ENCODE results near the gene UTRN. TPM values are rescaled to one million over a fixed set of nuclear protein-coding genes. Genes with fewer than 3 reads are reported as not detected.

The UTRN gene
- total and polyA plus RNA-seq, 2 donors from 2014 or later, result 8.3 to 210 TPM

DNA sequence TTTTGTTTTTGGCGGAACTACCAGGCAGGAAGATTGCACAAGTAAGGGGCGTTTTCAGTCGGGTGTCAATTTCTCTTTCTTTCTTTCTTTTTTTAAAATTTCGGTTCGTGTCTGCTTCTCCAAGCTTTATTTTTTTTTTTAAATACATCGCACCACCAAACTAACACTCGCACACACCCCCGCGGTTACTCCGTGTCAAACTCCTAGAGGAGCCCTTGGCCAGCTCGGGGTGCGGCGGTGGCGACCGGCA lies 338 bp downstream of the UTRN start:
- Histone ChIP-seq H3K9me3 (ENCODE audit: control insufficient read depth in 2 of 3, insufficient read depth in 1 of 3, low read length in 3 of 3) (no peaks in the 10 kb centered on the region), H3K9ac (ENCODE audit: low read length in 3 of 3) (peak overlapping the region; percentile 36 to 87 (median 80)), H3K27ac (ENCODE audit: low read depth in 2 of 2, low read length in 2 of 2) (peak overlapping the region; percentile 85 to 92), H3K36me3 (ENCODE audit: control insufficient read depth in 2 of 3, insufficient read depth in 3 of 3, low read length in 3 of 3) (no peaks in the 10 kb centered on the region), H3K4me1 (ENCODE audit: control insufficient read depth in 2 of 3, insufficient read depth in 2 of 3, low read depth in 1 of 3, low read length in 3 of 3) (no peaks in the 10 kb centered on the region), H3K27me3 (ENCODE audit: control insufficient read depth, insufficient read depth, low read length) (no peaks in the 10 kb centered on the region), H3K4me3 (ENCODE audit: low read length in 3 of 3) (peak overlapping the region; percentile 73 to 93 (median 73))
- FAIRE-seq (no peak), DNase-seq (no peak)
- intact Hi-C loops (cut with DNase I), result no loop called here
- TF ChIP-seq, protein P1, sequence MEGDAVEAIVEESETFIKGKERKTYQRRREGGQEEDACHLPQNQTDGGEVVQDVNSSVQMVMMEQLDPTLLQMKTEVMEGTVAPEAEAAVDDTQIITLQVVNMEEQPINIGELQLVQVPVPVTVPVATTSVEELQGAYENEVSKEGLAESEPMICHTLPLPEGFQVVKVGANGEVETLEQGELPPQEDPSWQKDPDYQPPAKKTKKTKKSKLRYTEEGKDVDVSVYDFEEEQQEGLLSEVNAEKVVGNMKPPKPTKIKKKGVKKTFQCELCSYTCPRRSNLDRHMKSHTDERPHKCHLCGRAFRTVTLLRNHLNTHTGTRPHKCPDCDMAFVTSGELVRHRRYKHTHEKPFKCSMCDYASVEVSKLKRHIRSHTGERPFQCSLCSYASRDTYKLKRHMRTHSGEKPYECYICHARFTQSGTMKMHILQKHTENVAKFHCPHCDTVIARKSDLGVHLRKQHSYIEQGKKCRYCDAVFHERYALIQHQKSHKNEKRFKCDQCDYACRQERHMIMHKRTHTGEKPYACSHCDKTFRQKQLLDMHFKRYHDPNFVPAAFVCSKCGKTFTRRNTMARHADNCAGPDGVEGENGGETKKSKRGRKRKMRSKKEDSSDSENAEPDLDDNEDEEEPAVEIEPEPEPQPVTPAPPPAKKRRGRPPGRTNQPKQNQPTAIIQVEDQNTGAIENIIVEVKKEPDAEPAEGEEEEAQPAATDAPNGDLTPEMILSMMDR (IDR thresholded peaks at IDR 0.05; ENCODE audit: borderline replicate concordance, extremely low read depth, insufficient read depth), result no peak

DNA sequence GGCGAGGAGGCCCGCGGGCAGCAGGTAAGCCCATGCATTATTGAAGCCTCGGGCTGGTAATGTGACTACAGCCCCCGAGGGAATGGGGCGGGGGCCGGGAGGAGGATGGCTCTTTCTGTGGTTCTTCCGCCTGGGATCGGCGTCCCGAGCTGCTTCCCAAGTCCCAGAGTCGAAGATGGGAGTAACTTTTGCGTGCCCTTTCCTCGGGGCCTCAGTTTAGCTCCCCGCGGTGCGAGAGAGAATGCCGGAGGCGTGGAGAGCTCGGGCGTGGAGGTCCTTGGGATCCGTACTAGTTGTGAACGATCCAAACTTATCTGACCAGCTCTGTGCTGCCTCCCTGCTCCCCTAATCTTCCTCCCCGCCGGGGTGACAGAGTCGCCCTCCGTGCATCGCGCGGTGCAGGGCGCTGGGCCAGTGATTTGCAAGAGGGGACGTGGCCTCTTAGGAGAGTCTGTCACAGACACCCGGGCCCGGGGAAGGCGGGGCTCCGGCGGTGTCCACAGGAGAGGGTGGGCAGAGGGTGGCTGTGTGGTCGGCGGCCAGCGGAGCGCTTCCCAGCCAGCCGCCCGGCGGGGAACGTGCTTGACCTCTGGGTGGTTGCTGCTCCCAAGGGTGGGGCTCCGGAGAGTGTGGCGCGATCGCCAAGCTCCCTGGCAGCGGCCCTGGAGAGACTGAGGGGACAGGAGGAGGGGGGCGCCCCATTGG lies 815 bp downstream of the UTRN start:
- Histone ChIP-seq H3K4me1 (ENCODE audit: control insufficient read depth in 2 of 3, insufficient read depth in 2 of 3, low read depth in 1 of 3, low read length in 3 of 3) (no peaks in the 10 kb centered on the region), H3K4me3 (ENCODE audit: low read length in 3 of 3) (peak overlapping the region; percentile 73 to 93 (median 73)), H3K9me3 (ENCODE audit: control insufficient read depth in 2 of 3, insufficient read depth in 1 of 3, low read length in 3 of 3) (no peaks in the 10 kb centered on the region), H3K36me3 (ENCODE audit: control insufficient read depth in 2 of 3, insufficient read depth in 3 of 3, low read length in 3 of 3) (no peaks in the 10 kb centered on the region), H3K9ac (ENCODE audit: low read length in 3 of 3) (peak overlapping the region; percentile 36 to 87 (median 80)), H3K27ac (ENCODE audit: low read depth in 2 of 2, low read length in 2 of 2) (peak overlapping the region; percentile 85 to 92), H3K27me3 (ENCODE audit: control insufficient read depth, insufficient read depth, low read length) (no peaks in the 10 kb centered on the region)
- intact Hi-C loops (cut with DNase I), result no loop called here
- FAIRE-seq, result no peak
- TF ChIP-seq, protein P1 (IDR thresholded peaks at IDR 0.05; ENCODE audit: borderline replicate concordance, extremely low read depth, insufficient read depth), result no peak
- DNase-seq, result peak; percentile 75 to 95 (median 83)

DNA sequence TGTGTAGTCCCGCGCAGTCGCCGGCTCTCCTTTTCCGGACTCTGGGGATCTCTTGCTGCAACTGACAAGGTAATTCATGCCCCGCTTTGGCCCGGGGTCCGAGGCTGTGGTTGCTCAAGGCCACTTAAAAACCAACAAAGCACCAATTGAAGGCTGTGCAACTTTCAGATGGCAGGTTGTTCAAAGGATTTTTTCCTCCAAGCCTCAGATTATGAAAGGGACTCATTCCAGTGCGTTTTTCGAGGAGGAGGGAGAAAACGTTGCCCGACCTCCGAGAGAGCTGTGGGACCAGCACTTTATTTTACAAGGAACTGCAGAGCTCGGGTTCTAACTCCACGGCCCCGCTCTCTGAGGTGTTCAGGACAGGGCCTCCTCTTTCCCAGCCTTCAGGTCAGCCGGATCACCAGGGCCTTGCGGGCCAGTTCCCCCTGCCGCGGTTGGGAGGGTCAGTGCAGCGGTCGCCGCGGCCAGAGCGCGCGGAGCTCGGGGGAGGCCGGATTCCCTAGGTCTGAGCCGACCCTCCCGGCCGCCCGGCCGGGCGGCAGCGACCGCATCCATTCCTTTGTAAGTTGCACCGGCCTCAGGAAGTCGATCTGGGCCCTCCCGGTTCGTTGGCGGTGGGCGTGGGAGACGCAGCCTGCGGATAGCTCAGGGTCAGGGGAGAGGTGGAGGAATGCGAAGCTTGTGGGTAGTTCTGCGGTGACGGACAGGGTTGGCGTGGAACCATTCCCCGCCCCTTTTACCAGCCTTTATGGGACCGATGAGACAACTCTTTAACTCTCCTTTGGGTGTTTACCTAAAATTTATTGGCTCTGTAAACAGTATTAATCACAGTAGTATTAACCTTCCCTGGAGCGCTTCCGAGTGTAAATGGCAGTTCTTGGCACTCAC lies 1.6 kb downstream of the UTRN start:
- no peak for FAIRE-seq
- H3K9ac ChIP-seq (ENCODE audit: low read length in 3 of 3), result peak overlapping the region; percentile 80 to 90 (median 87)
- intact Hi-C loops (cut with DNase I), result no loop called here
- no peaks in the 10 kb centered on the region for H3K9me3 ChIP-seq (ENCODE audit: control insufficient read depth in 2 of 3, insufficient read depth in 1 of 3, low read length in 3 of 3)
- H3K4me3 ChIP-seq (ENCODE audit: low read length in 3 of 3), result peak overlapping the region; percentile 73 to 93 (median 73)
- no peaks in the 10 kb centered on the region for H3K36me3 ChIP-seq (ENCODE audit: control insufficient read depth in 2 of 3, insufficient read depth in 3 of 3, low read length in 3 of 3)
- TF ChIP-seq, protein P1 (IDR thresholded peaks at IDR 0.05; ENCODE audit: borderline replicate concordance, extremely low read depth, insufficient read depth), result no peak
- H3K27me3 ChIP-seq (ENCODE audit: control insufficient read depth, insufficient read depth, low read length), result no peaks in the 10 kb centered on the region
- peak overlapping the region; percentile 85 to 92 for H3K27ac ChIP-seq (ENCODE audit: low read depth in 2 of 2, low read length in 2 of 2)
- no peaks in the 10 kb centered on the region for H3K4me1 ChIP-seq (ENCODE audit: control insufficient read depth in 2 of 3, insufficient read depth in 2 of 3, low read depth in 1 of 3, low read length in 3 of 3)
- DNase-seq, result peak; percentile 86 to 92 (median 90)

Measured in kidney (tissue), 14 donors.